Osteoblast (primary cell): Measurements from ENCODE around the gene DGKB. TPM values are rescaled to one million over a fixed set of nuclear protein-coding genes. Genes with fewer than 3 reads are reported as not detected.

Source experiments
- DNase-seq: peaks from one replicate; pipeline ENCODE4 v3.0.0; 2011; ENCODE audit warnings: low spot score, mixed read lengths; ENCODE audit not compliant: insufficient read length; ENCODE audit errors: missing footprints
- H2AFZ ChIP-seq: 2 replicates; pipeline ENCODE4 v1.6.0; 2011; ENCODE audit warnings: mild to moderate bottlenecking, low read length
- H3K27ac ChIP-seq: 2 replicates; pipeline ENCODE4 v1.5.1; 2011; ENCODE audit warnings: mild to moderate bottlenecking, low read depth, low read length, moderate library complexity
- H3K27me3 ChIP-seq: 2 replicates; pipeline ENCODE4 v1.6.0; 2012; ENCODE audit warnings: mild to moderate bottlenecking, control low read depth, inconsistent platforms, low read length, moderate library complexity; ENCODE audit not compliant: insufficient read depth
- H3K36me3 ChIP-seq: 2 replicates; pipeline ENCODE4 v1.5.1; 2011; ENCODE audit warnings: mild to moderate bottlenecking, low read length, control low read depth, moderate library complexity; ENCODE audit not compliant: insufficient read depth
- H3K4me1 ChIP-seq: 2 replicates; pipeline ENCODE4 v1.5.1; 2011; ENCODE audit warnings: mild to moderate bottlenecking, low read length, control low read depth, moderate library complexity; ENCODE audit not compliant: insufficient read depth
- H3K4me2 ChIP-seq: 2 replicates; pipeline ENCODE4 v1.6.0; 2011; ENCODE audit warnings: mild to moderate bottlenecking, low read length; ENCODE audit not compliant: insufficient read depth
- H3K4me3 ChIP-seq: fragments of 200-600 bp; sonication (generic); 3 replicates; pipeline ENCODE4 v1.5.1; 2012; ENCODE audit warnings: mild to moderate bottlenecking, low read length, inconsistent platforms; ENCODE audit not compliant: insufficient read depth
- H3K79me2 ChIP-seq: 2 replicates; pipeline ENCODE4 v1.6.0; 2012; ENCODE audit warnings: mild to moderate bottlenecking, low read length, control low read depth, inconsistent platforms; ENCODE audit not compliant: insufficient read depth
- H3K9me3 ChIP-seq: 2 replicates; pipeline ENCODE4 v1.5.1; 2011; ENCODE audit warnings: low read depth, low read length, control low read depth
- H4K20me1 ChIP-seq: 2 replicates; pipeline ENCODE4 v1.6.0; 2012; ENCODE audit warnings: mild to moderate bottlenecking, low read length, control low read depth; ENCODE audit not compliant: insufficient read depth
- CTCF ChIP-seq: IDR thresholded peaks from 2 replicates; pipeline ENCODE4 v1.5.1; 2011; ENCODE audit warnings: mild to moderate bottlenecking, low read depth, low read length, moderate library complexity; ENCODE audit errors: extremely low read depth
- total RNA-seq: library from RNA; depleted of rRNA; stranded (reverse); fragments of >200 nt; gene quantifications from 2 replicates; pipeline ENCODE4 v1.2.3, GENCODE V29; 2012

The DGKB gene
- total RNA-seq, 1 donor, result 1.1 TPM

- DNase-seq, result no peak
- no peaks in the 10 kb centered on the region for H4K20me1 ChIP-seq
- no peak overlapping the region for H3K4me3 ChIP-seq
- H3K27ac ChIP-seq, result no peak overlapping the region
- H3K27me3 ChIP-seq, result no peaks in the 10 kb centered on the region
- no peaks in the 10 kb centered on the region for H3K4me1 ChIP-seq
- H2AFZ ChIP-seq, result no peak overlapping the region
- H3K4me2 ChIP-seq, result no peak overlapping the region
- H3K79me2 ChIP-seq, result no peaks in the 10 kb centered on the region
- no peaks in the 10 kb centered on the region for H3K36me3 ChIP-seq
- no peak for TF ChIP-seq CTCF
- no peaks in the 10 kb centered on the region for H3K9me3 ChIP-seq
Measured at GRCh38 chr7:14871880-14872279, 30.7 kb downstream of the DGKB start.

GRCh38 chr7:14870394-14870793, 32.2 kb downstream of the DGKB start:
- H3K79me2 ChIP-seq, result no peaks in the 10 kb centered on the region
- no peaks in the 10 kb centered on the region for H4K20me1 ChIP-seq
- no peak overlapping the region for H3K27ac ChIP-seq
- H3K36me3 ChIP-seq, result no peaks in the 10 kb centered on the region
- H3K4me1 ChIP-seq, result no peaks in the 10 kb centered on the region
- H3K9me3 ChIP-seq, result no peaks in the 10 kb centered on the region
- DNase-seq, result no peak
- no peak overlapping the region for H2AFZ ChIP-seq
- H3K4me3 ChIP-seq, result no peak overlapping the region
- H3K4me2 ChIP-seq, result no peak overlapping the region
- no peaks in the 10 kb centered on the region for H3K27me3 ChIP-seq
- no peak for TF ChIP-seq CTCF

- no peaks in the 10 kb centered on the region for H4K20me1 ChIP-seq
- no peak overlapping the region for H3K27ac ChIP-seq
- H3K79me2 ChIP-seq, result no peaks in the 10 kb centered on the region
- no peak overlapping the region for H2AFZ ChIP-seq
- TF ChIP-seq CTCF, result no peak
- no peaks in the 10 kb centered on the region for H3K9me3 ChIP-seq
- H3K36me3 ChIP-seq, result no peaks in the 10 kb centered on the region
- H3K4me3 ChIP-seq, result no peak overlapping the region
- no peaks in the 10 kb centered on the region for H3K4me1 ChIP-seq
- no peak overlapping the region for H3K4me2 ChIP-seq
- H3K27me3 ChIP-seq, result no peaks in the 10 kb centered on the region
- DNase-seq, result no peak
Measured at GRCh38 chr7:14868937-14869336, 33.6 kb downstream of the DGKB start.

GRCh38 chr7:14861456-14861855, 41.1 kb downstream of the DGKB start:
- H3K4me3 ChIP-seq, result no peak overlapping the region
- H3K4me2 ChIP-seq, result no peak overlapping the region
- TF ChIP-seq CTCF, result no peak
- no peak overlapping the region for H2AFZ ChIP-seq
- H3K9me3 ChIP-seq, result no peaks in the 10 kb centered on the region
- H3K27me3 ChIP-seq, result no peaks in the 10 kb centered on the region
- no peaks in the 10 kb centered on the region for H3K36me3 ChIP-seq
- H3K4me1 ChIP-seq, result peaks cover 6% of the 10 kb centered on the region
- no peaks in the 10 kb centered on the region for H4K20me1 ChIP-seq
- H3K79me2 ChIP-seq, result no peaks in the 10 kb centered on the region
- no peak overlapping the region for H3K27ac ChIP-seq
- no peak for DNase-seq
